Testis (tissue), 2 donors: ENCODE measurements around the gene RBPJ.

ENCODE experiments used
- POLR2A ChIP-seq: fragments of 450-650 bp; IDR thresholded peaks from one replicate; pipeline ENCODE4 v1.6.1; 2017; ENCODE audit warnings: antibody characterized with exemption, mild to moderate bottlenecking, moderate library complexity
- TF ChIP-seq, protein P1 (sequence below), 3 experiments: fragments of 450-650 bp in 2 of 3; fragments of 200-600 bp in 1 of 3; sonication (generic) in 1 of 3; IDR thresholded peaks; one replicate each; pipeline ENCODE4 v1.5.1; 2016 to 2019; ENCODE audit warnings: antibody characterized with exemption in 3 of 3, mild to moderate bottlenecking in 2 of 3, moderate library complexity in 1 of 3

DNA sequence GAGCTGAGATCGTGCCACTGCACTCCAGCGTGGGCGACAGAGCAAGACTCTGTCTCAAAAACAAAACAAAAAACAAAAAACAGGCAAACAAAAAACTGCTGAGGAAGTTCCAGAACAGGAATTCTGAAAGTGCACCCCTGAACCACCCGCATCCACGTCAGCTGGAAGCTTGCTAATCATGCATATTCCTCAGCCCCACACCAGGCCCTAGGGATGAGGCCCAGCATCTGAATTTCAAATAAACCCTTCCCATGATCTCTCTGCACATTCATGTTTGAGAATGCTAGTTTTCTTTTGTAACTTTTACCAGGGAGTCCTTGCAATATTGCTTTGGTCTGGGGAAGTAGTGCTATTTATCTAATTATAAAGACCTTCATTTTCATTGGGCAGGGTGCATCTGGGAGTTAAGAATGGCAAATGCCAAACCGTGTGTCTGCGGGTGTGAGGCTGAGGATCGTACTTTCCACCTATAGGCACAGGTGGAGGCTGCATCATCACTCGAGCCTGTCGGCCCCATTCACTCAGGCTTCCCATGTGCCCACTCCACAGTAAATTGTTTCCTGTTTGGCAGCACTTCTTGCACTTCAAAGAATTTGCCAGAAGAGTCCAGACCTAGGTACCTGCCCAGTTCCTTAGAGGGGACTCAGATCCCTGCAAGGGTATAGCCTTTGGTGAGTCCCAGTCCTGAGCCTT is 145.9 kb downstream of the RBPJ start:
- TF ChIP-seq, protein P1, sequence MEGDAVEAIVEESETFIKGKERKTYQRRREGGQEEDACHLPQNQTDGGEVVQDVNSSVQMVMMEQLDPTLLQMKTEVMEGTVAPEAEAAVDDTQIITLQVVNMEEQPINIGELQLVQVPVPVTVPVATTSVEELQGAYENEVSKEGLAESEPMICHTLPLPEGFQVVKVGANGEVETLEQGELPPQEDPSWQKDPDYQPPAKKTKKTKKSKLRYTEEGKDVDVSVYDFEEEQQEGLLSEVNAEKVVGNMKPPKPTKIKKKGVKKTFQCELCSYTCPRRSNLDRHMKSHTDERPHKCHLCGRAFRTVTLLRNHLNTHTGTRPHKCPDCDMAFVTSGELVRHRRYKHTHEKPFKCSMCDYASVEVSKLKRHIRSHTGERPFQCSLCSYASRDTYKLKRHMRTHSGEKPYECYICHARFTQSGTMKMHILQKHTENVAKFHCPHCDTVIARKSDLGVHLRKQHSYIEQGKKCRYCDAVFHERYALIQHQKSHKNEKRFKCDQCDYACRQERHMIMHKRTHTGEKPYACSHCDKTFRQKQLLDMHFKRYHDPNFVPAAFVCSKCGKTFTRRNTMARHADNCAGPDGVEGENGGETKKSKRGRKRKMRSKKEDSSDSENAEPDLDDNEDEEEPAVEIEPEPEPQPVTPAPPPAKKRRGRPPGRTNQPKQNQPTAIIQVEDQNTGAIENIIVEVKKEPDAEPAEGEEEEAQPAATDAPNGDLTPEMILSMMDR (IDR thresholded peaks at IDR 0.05), result no peak
- no peak for TF ChIP-seq POLR2A
